Measurements from ENCODE around the gene SP3.

Gene SP3

GRCh38 chr2:173962031-173962430, 3.1 kb downstream of the SP3 start:
- no peak for TF ChIP-seq CTCF (IDR thresholded peaks at IDR 0.05; ENCODE audit: low read depth, low read length)
- H3K4me3 ChIP-seq (ENCODE audit: low read depth, low read length), result peak overlapping the region; percentile 67

GRCh38 chr2:173961346-173961705, 3.8 kb downstream of the SP3 start:
- no peak for TF ChIP-seq CTCF (IDR thresholded peaks at IDR 0.05; ENCODE audit: low read depth, low read length)
- H3K4me3 ChIP-seq (ENCODE audit: low read depth, low read length), result no peak overlapping the region

- no peak overlapping the region for H3K4me3 ChIP-seq (ENCODE audit: low read depth, low read length)
- no peak for TF ChIP-seq CTCF (IDR thresholded peaks at IDR 0.05; ENCODE audit: low read depth, low read length)
These were observed 5.3 kb downstream of the SP3 start for GRCh38 chr2:173959909-173960308.

- H3K4me3 ChIP-seq (ENCODE audit: low read depth, low read length), result no peak overlapping the region
- no peak for TF ChIP-seq CTCF (IDR thresholded peaks at IDR 0.05; ENCODE audit: low read depth, low read length)
These were observed 5.8 kb downstream of the SP3 start for GRCh38 chr2:173959358-173959884.

- H3K4me3 ChIP-seq (ENCODE audit: low read depth, low read length), result no peak overlapping the region
- TF ChIP-seq CTCF (IDR thresholded peaks at IDR 0.05; ENCODE audit: low read depth, low read length), result no peak
These were observed 6.9 kb downstream of the SP3 start for GRCh38 chr2:173958198-173958846.

- no peak for TF ChIP-seq CTCF (IDR thresholded peaks at IDR 0.05; ENCODE audit: low read depth, low read length)
- H3K4me3 ChIP-seq (ENCODE audit: low read depth, low read length), result no peak overlapping the region
These were observed 7.7 kb downstream of the SP3 start for GRCh38 chr2:173957517-173957916.

- H3K4me3 ChIP-seq (ENCODE audit: low read depth, low read length), result no peak overlapping the region
- no peak for TF ChIP-seq CTCF (IDR thresholded peaks at IDR 0.05; ENCODE audit: low read depth, low read length)
These were observed 8.7 kb downstream of the SP3 start for GRCh38 chr2:173956454-173956853.
